HCT116 (cell line): Measurements from ENCODE around the gene TMEM132E.

Experiments used
- CTCF ChIP-seq, 3 experiments: fragments of 200-600 bp in 1 of 3; sonication (generic) in 1 of 3; IDR thresholded peaks in 2 of 3; conservative IDR thresholded peaks in 1 of 3; 2 replicates each; pipeline ENCODE4 v1.5.1; 2012 to 2017; ENCODE audit warnings: low read depth in 2 of 3, low read length in 2 of 3, antibody characterized with exemption in 1 of 3, borderline replicate concordance in 1 of 3, control low read depth in 1 of 3, mild to moderate bottlenecking in 1 of 3, mixed read lengths in 1 of 3, mixed run types in 1 of 3, moderate library complexity in 1 of 3; ENCODE audit not compliant: insufficient read depth in 1 of 3
- EZH2 ChIP-seq: fragments of 200-600 bp; sonication (generic); IDR thresholded peaks from 2 replicates; pipeline ENCODE4 v1.6.1; 2017; ENCODE audit warnings: antibody characterized with exemption, mixed run types
- JUND ChIP-seq: IDR thresholded peaks from 2 replicates; pipeline ENCODE4 v1.6.1; 2012
- POLR2A ChIP-seq: IDR thresholded peaks from 2 replicates; pipeline ENCODE4 v1.7.0; 2011; ENCODE audit warnings: borderline replicate concordance; ENCODE audit not compliant: insufficient read depth, insufficient read length; ENCODE audit errors: extremely low read depth

GRCh38 chr17:34530918-34531317 is 48.5 kb upstream of the TMEM132E start:
- no peak for TF ChIP-seq EZH2
- TF ChIP-seq CTCF (IDR thresholded peaks at IDR 0.05 in 2 of 3, conservative IDR thresholded peaks at IDR 0.05 in 1 of 3; ENCODE audit: borderline replicate concordance in 1 of 3, insufficient read depth in 1 of 3, low read depth in 2 of 3, low read length in 2 of 3), result no peak
- TF ChIP-seq POLR2A, result no peak
- no peak for TF ChIP-seq JUND
